ENCODE results near the gene LRRC7.

DNA sequence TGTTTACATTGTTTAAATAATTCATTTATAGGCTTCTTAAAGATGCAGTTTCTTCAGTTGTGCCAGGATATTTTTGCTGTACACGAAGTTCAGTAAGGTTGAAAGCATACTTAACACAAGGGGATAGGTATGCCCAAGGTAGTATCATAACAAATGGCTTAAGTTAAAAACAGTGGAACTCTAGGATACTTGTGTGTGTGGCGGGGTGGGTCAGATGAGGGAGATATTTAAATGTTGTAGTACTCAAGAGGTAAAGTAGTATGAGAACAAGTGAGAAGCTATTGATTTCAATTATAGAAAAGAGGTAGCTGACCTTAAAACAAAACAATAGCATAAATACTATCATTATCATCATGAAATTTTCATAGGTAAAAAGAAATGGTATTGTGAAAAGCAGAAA, 6.2 kb downstream of the LRRC7 start:
- TF ChIP-seq, protein P1, sequence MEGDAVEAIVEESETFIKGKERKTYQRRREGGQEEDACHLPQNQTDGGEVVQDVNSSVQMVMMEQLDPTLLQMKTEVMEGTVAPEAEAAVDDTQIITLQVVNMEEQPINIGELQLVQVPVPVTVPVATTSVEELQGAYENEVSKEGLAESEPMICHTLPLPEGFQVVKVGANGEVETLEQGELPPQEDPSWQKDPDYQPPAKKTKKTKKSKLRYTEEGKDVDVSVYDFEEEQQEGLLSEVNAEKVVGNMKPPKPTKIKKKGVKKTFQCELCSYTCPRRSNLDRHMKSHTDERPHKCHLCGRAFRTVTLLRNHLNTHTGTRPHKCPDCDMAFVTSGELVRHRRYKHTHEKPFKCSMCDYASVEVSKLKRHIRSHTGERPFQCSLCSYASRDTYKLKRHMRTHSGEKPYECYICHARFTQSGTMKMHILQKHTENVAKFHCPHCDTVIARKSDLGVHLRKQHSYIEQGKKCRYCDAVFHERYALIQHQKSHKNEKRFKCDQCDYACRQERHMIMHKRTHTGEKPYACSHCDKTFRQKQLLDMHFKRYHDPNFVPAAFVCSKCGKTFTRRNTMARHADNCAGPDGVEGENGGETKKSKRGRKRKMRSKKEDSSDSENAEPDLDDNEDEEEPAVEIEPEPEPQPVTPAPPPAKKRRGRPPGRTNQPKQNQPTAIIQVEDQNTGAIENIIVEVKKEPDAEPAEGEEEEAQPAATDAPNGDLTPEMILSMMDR (conservative IDR thresholded peaks at IDR 0.05 in 1 of 2, IDR thresholded peaks at IDR 0.05 in 1 of 2; ENCODE audit: low read depth in 1 of 2, low read length in 2 of 2): no peak
- no peak for TF ChIP-seq EZH2 (IDR thresholded peaks at IDR 0.05; ENCODE audit: low read length, missing control alignments)

Data from fibroblast of lung (primary cell).